HG03565 (cell line): Measurements from ENCODE around the gene CRYBG3.

Experiments used
- ATAC-seq: cut with Tn5 transposase; IDR thresholded peaks from one replicate; pipeline ENCODE4 v1.9.1; 2021; ENCODE audit warnings: mild to moderate bottlenecking, moderate library complexity; ENCODE audit not compliant: unreplicated experiment

Gene CRYBG3

DNA sequence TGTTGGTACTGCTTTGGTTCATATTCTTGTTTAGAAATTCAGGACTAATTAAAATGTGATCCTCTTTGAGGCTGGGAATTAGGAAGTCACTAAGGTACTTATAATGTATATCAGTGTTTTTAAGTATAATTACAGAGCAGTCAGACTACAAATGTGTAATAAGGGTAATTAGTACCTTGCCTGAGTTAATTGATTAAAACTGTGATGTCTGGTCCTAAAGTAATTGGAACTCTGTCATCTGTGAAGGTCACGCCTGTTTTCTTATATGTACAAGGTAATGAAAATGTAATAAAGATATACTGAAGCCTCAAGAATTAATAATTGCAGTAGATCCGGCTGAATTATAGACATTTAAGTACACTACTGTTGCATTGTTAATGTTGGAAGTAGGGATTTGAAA, 117.6 kb downstream of the CRYBG3 start:
- ATAC-seq = no peak

DNA sequence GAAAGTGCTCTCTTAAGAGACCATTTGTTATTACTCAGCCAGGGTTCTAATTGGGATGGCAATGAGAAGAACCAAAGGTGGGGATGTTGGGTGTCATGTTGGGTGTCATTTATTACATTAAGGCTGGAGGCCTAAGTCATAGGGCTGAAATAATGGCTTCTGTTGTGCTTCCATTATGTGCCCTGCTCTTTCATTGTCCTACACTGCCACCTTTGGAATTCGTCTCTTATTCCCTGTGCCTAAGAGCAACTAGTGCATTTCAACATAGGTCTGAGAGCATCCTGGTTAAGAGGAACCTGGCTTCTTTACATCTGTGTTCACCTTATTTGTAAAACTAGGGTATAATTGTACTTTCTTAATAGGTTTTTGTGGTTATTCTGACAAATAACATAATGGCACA, 118.2 kb downstream of the CRYBG3 start:
- ATAC-seq = no peak

DNA sequence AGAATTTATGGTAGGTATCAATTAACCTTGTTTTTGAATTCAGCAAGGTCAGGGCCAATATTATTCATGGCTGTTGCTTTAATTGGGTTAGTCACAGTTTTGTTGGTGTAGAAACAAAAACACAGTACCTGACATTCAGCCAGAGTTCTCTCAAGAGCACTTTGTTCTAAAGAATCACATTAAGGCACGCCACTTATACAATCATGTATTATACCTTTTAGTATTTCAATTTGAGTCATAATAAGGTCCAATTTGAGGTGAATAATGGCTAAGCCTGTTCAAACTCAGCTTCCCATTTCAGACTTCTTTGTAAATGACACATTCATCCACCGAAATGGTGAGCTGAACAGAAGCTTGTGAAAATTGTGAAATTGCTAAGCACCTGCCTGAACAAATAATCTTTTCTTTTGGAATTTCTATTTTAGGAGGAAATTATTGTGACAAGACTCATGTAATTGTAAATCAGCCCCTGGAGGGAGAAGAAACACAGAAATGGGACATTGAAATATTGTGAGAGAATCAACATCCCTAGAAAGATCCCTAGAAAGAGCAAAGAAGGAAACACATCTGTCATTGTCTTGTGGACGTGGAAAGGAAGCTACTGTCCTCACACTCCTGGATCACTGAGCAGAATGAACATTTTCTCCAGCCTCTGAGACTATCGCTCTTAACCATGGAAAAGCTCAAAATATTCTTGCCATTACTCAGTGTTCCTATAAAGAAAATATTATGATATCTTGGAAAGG, 121.2 kb downstream of the CRYBG3 start:
- no peak for ATAC-seq

DNA sequence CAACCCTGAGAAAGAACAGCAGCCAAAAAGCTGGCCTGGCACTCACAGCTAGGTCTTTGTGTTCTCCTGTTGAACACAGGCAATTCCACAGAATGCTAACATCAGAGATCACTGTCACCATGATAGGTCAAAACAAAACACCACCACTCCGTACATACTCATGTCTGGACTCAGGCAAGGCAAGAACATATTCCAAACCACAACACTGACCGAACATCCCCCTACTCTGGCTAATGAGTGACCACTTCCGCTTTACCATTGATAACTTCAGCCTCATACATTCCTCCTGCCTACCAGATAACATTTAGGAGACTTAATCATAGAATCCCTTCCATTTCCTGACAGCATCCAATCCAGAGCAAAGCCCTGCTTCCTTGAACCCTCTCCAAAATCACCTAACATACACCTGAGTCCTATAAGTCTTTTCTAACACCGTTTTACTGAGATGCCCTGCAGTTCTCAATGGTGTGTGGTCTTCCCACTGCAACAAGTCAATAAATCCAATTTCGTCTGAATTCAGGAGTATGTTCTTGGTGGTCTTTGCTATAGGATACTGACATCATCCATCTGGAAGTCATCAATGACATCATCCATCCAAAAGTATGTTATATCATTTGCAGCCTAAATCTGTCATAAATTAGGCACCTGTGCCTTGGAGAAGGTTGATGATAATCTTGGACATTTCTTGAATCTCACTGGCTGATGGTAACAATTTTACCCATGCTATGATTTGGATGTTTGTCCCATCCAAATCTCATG, 126.7 kb downstream of the CRYBG3 start:
- ATAC-seq = no peak

DNA sequence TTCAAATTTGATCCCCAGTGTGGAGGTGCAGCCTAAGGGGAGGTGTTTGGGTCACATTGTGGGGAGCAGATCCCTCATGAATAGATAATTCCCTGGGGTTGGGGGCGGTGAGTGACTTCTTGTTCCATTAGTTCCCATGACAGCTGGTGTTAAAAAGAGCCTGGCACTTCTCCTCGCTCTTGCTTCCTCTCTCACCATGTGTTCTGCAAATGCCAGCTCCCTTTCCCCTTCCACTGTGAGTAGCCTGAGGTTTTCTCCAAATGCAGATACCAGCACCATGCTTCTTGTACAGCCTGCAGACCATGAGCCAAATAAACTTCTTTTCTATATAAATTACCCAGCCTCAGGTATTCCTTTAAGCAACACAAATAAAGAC, 127.3 kb downstream of the CRYBG3 start:
- no peak for ATAC-seq

DNA sequence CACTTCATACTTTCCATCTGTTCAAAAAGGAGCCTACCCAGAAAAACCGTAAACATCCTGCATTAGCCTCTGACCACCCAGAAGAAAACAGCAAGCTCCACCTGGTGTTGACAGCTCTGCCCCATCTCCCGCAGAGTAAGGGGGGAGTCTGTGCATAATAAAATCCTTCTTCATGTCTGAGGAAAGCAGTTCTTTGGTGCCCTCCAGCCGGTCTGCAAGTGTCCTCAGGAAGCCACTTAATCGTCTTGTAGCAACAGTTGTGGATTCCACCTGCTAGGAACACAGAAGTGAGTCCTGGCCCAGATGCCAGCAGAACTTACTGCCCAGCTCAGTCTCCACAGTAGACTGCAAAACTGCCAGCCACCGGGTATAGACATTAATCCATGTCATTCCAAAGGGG, 127.9 kb downstream of the CRYBG3 start:
- ATAC-seq = no peak

DNA sequence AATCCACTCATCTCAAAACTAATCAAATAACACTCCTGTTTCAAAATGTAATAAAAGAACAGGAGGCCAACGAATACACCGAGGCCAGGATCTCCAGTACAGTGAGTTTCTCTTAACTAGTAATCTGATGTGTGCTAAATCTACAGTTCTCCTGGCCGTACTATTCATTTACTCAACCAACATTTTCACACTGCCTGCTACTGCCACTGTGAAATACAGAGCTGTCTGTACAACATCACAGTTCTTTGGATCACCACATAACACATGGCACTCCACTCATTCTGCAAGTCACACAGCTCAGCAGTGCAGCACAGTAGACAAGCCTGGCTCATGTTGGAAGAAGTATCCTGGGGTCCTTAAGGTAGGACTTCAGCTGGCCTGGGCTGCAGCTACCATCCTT, 128.5 kb downstream of the CRYBG3 start:
- no peak for ATAC-seq

DNA sequence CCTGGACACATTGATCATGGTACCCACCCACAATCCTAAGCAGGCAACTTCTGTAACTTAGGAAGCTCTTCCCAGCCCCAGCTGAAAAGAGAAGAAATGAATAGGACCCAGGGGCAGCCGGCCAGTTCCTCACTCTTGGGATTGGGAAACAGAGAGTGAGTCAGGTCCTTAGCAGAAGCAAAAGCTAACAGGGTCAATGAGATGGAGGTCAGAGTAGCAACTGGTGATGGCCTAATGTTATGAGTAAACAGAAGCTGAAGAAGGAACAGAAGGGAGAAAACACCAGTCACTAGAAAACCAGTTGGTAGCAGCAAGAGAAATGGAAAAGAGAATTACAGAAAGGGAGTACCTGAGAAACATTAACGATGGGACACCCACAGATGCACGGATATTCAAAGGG, 130.5 kb downstream of the CRYBG3 start:
- ATAC-seq = no peak

DNA sequence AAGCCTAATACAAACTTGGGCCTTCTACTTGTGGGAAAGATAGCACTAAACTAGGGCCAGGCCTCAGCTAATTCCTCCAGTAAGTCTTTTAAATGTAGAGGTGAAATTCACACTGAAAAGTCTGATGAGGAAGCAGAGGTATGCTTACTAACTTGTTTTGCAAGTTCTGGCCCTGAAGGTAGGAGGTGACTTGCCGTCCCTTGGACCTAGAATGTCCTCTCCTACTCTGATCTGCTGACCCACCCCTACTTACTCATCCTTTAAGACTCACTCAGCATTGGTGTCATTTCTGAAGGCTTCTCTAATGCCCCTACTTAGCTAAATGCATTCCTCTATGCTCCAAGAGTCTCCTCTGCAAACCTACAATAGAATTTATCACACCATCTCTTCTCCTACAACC, 131.1 kb downstream of the CRYBG3 start:
- no peak for ATAC-seq

DNA sequence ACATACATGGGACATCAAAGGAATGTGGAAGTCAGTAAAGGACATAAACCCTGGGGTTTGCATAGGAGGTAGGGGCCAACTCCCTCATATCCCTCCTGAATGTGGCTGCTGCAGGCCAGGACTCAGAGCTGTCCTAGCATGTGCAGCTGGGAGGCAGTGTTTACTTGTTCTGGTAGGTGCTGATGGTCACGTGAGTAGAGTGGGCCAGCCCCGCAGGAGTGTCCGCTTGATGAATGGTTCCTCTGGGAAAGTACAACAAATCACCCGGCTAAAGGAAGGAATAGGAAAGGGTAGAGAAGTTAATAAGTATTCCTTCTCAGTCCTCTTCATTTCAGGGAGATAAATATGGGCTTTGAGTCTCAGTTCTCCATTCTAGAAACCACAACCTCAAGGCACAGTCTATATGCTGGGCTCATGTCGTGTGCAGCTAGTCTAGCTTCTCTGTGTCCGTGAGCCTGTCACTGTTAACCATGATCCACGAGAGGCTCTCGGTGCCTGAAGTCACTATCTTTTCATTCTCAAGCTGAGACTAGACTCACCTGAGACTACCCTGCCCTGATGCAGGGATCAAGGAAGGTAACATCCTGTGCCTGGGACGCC, 132.5 kb downstream of the CRYBG3 start:
- ATAC-seq = no peak

DNA sequence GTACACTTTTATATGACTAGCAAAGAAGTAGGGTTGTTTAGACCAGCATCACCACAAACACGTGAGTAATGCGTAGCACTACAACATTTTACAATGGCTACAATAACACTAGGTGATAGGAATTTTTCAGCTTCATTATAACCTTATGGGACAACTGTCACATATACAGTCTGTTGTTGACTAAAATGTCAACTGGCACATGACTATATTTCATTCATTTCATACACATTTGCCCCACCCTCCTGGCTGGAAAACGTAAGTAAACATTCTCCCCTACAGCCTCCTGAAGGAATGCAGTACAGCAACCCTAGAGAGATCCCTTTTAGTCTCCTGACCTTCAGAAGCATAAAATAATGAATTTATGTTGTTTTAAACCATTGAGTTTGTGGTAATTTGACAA, 134.2 kb downstream of the CRYBG3 start:
- ATAC-seq = no peak

DNA sequence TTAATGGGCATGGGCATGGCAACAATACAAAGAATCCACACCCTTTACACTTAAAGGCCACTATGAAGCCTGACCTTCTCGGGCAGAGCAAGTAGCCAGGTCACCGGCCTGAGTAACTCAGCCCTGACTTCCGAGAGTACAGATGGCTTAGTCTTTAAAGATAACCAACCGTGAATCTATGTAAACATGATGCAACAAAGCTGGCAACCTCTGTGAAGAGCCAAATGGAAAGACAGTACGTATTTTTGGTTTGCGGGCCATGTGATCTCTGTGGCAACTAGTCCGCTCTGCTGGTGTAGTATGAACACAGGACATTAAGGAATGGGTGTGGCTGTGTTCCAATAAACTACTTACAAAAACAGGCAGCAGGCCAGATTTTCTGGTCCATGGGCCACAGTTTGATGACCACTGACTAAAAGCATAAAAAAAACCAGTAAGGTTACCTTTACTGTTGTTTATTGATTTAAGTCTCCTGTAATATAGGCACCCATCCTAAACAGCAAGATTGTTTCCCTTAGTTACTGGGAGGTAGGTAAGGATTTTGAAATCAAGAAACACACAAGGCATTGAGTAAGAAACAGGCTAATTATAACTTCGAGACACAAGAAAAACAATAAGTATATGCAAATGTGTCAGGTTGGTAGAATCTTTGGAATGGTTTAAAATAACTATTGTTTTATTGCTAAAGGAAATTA, 136.0 kb downstream of the CRYBG3 start:
- no peak for ATAC-seq

DNA sequence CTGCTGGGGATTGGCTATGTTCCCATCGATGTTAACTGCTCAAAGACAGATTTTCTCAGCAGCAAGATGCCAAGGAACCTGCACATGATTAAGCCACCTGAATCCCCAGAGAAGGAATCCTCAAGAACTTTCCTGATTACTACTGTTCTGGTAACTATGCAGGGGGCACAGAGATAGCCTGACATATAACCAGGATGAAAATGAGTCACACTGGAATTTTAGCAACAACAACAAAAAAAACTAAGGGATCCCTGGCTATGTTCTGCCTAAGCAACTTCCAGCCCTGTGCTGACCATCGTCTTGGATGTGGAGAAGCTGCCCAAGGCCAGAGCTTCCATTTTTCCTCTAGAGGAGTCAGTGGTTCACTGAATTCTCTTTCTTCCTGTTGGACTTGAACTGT, 136.6 kb downstream of the CRYBG3 start:
- ATAC-seq = no peak

DNA sequence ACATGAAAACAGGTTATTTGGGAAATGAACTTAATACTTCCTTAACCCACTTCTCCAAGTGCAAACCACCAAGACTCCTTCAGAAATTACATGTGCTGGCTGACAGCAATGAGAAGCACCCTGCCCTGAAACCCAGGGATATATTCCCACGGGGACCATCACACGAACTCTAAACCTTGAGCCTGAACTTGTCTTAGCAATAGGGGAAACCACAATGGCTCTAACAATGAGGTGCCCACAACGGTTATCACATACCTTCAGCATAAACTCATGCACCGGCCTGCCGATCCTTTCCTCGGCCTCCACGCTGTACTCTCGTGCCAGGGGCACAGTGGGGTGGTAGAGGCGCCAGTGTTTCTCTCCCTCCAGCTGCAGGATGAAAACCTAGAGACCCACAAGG, 137.0 kb downstream of the CRYBG3 start:
- no peak for ATAC-seq

DNA sequence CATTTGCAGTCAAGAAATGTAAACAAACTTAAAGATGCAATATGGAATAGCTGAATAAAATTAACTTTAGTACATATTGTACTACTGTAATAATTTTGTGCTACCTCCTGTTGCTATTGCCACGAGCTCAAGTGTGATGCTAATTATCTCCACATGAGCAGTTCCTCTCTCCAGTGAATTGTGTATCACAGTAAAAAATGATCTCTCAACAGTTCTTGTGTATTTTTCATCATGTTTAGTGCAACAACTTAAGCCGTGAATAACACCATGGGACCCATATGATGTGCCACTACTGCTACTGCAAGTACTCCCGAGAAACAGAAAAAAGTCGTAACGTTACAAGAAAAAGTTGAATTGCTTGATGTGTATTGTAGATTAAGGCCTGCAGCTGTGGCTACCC, 138.1 kb downstream of the CRYBG3 start:
- no peak for ATAC-seq

DNA sequence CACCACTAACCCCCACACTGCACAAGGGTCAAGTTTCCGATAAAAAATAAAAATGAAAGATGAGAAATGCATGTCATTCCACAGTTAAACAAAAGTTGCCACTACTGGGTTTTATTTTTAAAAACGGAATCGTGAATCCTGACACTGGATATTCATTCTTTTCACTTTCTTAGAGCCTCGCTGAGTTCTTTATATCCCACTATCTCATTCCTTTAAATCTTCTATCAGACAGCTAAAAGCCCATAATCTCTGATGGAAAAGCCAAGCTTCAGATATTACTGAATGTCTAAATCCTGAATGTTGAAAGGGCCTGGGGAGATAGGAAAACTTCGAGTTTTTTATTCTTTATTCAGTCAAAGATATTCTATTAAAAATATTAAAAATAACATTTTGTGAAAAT, 138.7 kb downstream of the CRYBG3 start:
- ATAC-seq = no peak

DNA sequence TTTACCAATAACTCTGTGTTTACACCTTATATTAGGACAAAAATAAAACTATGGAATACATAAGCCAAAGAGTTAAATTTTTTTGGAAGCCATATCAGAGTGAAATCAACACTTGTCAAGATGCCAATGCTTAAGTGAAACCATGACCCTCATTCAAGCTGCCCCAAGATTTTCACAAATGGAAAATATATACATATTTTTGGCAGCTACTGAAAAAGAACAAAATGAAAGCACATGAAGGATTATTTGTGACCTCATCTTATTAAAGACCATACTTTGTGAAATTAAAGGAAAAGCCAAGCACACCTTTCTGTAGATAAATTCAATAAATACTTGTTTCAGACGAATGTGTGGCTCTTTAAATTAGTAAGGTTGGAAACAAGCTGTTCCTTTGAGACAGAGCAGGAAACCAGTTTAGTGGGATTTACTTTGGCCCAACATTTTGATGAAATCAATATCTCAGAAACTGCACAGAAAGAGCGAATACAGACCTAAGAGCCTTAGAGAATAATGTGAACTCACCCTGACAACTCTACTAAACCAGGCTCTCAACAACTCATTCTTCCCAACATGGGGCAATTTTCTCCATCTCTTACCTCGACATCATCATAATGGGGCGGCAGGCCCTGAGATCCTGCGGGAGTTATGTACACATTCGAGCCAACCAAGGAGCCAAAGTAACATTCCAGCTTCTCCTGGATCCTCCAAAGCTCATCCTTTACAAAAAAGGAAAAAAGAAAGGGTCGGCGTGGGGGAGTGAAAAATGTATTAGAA, 139.4 kb downstream of the CRYBG3 start:
- no peak for ATAC-seq

DNA sequence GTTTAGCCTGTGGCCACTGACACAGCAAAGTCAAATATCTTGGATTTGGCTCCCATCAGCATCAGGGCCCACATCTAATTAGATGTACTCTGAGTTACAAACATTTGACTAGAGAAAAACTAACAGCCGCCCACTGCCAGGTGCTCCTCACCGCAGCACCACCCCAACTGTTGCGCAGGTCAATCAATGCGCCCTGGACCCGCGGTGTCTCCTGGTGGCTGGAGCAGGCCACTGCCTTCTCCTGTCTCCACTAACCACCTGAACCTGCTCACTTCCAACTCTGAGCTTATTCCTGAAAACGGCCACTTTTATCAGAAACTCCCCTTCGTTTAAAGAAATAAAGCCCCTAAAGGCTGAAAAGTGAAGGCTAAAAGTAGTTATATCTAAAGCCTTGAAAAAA, 146.2 kb downstream of the CRYBG3 start:
- ATAC-seq = no peak

DNA sequence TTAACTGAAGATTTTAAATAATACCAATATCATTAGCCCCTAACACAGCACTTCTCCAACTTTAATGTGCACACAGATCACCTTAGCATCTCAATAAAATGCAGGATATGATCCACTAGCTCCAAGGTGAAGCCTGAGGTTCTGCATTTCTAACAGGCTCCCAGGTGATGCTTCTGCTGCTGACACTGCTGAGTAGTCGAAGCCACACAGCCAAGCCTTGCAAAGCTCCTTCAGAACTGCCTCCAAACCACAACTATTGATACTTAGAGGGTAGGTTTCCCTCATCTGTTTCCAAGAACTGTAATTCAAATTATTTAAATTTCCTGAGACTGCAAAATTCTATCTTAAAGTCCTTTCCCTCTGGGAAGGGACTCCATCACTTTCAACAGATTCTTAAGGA, 146.6 kb downstream of the CRYBG3 start:
- ATAC-seq = no peak

DNA sequence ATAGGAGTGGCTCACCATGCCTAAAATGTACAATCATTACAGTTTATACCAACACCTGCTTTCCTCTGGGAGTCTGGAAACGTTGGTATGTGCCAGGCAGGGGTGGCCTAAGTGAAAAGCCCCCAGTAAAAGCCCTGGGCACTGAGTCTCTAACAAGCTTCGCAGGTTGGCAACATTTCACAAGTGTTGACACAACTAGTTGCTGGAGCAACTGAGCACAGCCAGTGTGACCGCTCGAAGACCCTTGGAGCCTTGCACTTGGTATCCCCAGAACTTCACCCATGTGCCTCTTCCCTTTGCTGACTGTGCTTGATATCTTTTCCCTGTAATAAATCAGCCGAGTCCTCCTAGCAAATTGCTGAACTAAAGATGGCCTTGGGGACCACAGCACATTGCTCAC, 147.7 kb downstream of the CRYBG3 start:
- no peak for ATAC-seq

DNA sequence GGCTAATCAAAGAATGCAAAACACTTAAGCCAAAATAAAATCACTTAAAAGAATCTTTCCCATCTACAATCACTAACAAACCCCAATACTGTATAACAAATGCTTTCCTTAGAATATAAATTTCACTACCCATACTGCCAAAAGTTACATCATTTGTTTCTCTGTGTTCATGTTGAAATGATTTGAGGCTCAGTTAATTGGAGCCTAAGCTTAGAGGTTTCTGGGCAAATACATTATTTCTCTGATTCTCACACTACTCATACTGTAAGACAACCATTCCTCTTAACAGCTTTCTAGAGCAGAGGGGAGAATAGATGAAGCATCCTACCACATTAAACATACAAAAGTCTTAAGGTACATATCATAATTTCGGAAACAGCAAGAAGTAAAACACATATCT, 148.3 kb downstream of the CRYBG3 start:
- ATAC-seq = no peak
